Measurements from ENCODE around the gene NRCAM.

DNA sequence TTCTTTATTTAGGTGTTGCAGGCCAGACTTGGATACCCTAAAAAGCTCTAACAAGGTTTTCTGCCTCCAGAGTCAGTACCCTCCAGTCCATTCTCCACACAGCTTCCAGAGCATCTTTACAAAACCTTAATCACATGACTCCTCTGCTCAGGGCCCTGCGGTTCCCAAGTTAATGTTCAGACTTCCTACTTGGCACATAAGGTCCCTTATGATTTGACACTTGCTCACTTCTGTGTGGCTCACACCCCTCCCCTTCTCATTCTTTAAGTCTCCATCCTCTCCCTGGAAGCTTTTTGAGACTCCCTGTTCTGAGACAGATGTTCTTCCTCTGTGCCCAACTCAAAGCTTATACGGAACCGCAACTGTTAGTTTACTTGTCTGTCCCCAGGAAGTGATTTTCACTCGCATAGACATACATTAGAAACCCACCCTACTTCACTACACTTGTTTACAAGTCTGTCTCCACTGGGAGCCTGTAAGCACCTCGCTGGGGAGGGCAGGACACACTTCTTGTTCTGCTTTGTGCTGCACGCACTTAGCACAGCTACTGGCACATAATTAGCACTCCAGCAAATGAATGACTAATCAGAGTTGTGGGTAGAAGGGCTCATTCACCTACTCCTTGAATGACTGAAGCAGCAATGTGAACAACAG lies 171.8 kb downstream of the NRCAM start:
- TF ChIP-seq CTCF (tag by site-specific recombination; IDR thresholded peaks at IDR 0.05) (no peak), ZSCAN16 (tag by site-specific recombination; IDR thresholded peaks at IDR 0.05) (no peak), ZNF677 (tag by site-specific recombination; IDR thresholded peaks at IDR 0.05) (no peak), ZNF701 (tag by site-specific recombination; IDR thresholded peaks at IDR 0.05) (no peak), ZNF280D (tag by site-specific recombination; IDR thresholded peaks at IDR 0.05) (no peak), ZNF585B (tag by site-specific recombination; IDR thresholded peaks at IDR 0.05) (no peak), ZBTB1 (tag by site-specific recombination; IDR thresholded peaks at IDR 0.05) (no peak), TRIM28 (IDR thresholded peaks at IDR 0.05; ENCODE audit: borderline replicate concordance, low read length) (no peak), ZNF707 (tag by site-specific recombination; IDR thresholded peaks at IDR 0.05) (no peak), ZNF510 (tag by site-specific recombination; IDR thresholded peaks at IDR 0.05; ENCODE audit: insufficient replicate concordance) (no peak), ZBTB21 (tag by site-specific recombination; IDR thresholded peaks at IDR 0.05) (no peak)
- TF ChIP-seq, protein P1, sequence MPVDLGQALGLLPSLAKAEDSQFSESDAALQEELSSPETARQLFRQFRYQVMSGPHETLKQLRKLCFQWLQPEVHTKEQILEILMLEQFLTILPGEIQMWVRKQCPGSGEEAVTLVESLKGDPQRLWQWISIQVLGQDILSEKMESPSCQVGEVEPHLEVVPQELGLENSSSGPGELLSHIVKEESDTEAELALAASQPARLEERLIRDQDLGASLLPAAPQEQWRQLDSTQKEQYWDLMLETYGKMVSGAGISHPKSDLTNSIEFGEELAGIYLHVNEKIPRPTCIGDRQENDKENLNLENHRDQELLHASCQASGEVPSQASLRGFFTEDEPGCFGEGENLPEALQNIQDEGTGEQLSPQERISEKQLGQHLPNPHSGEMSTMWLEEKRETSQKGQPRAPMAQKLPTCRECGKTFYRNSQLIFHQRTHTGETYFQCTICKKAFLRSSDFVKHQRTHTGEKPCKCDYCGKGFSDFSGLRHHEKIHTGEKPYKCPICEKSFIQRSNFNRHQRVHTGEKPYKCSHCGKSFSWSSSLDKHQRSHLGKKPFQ (tag by site-specific recombination; IDR thresholded peaks at IDR 0.05): no peak
- TF ChIP-seq, protein P2, sequence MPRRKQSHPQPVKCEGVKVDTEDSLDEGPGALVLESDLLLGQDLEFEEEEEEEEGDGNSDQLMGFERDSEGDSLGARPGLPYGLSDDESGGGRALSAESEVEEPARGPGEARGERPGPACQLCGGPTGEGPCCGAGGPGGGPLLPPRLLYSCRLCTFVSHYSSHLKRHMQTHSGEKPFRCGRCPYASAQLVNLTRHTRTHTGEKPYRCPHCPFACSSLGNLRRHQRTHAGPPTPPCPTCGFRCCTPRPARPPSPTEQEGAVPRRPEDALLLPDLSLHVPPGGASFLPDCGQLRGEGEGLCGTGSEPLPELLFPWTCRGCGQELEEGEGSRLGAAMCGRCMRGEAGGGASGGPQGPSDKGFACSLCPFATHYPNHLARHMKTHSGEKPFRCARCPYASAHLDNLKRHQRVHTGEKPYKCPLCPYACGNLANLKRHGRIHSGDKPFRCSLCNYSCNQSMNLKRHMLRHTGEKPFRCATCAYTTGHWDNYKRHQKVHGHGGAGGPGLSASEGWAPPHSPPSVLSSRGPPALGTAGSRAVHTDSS (tag by site-specific recombination; IDR thresholded peaks at IDR 0.05): no peak
